ENCODE data around the gene POR. TPM values are rescaled to one million over a fixed set of nuclear protein-coding genes. Genes with fewer than 3 reads are reported as not detected.

The POR gene
- total RNA-seq = 88.9 and 117 TPM in 2 replicates

DNA sequence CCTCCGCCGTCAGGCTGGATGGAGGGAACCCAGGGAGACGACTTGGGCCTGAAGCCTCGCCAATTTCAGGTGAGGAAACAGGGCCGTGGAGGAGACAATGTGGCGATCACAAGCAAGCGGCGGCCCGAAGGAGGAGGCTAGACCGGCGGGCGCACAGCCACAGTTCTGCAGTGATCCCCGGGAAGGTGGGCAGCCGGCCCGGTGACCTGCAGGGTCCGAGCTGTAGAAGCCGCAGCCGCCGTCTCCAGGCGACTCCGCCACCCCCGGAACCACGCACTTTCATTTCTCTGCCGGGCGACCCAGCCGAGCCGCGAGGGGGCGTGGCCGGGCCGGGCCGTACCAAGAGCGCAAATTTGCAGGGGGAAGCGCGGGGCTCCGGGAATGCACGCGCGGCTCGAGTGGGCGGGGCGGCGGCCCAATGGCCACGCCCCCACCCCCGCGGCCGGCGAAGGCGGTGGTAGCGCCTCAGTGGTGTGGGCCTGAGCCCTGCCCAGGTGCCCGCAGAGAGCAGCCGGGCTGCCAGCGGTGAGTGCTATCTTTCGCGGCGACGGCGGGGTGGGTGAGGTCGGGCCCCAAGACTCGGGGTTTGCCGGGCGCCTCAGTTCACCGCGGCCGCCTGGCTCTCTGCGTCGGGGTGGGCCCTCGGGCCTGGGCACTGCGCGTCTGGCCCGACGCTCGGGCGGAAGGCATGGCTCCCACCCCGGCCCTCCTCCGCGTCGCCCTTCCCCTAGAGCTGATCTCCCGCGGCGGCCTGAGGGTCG is at the start of gene POR:
POR (plus strand) TSS at position 501 of the 761 bp plus-strand sequence. CDS start 38,847 bp downstream, outside the sequence.

GRCh38 chr7:75878769-75879611 is 36.0 kb upstream of the POR start, which contains the start of gene RHBDD2:
TSS of gene RHBDD2 (plus strand) at chr7:75879034. CDS start at chr7:75879083, 49 bp downstream.

GRCh38 chr7:75994388-75995051 is 79.6 kb downstream of the POR start, which contains the start of gene TMEM120A:
TSS of gene TMEM120A (minus strand) at chr7:75994595. CDS start at chr7:75994570, 25 bp downstream.

Other genes with a start within 250 kb of the POR start
- gene HIP1, start 176.2 kb upstream of the POR start, total RNA-seq = 5.3 and 8.0 TPM in 2 replicates
- gene CCL26, start 142.9 kb upstream of the POR start, total RNA-seq = 4.8 and 6.2 TPM in 2 replicates
- gene CCL24, start 101.3 kb upstream of the POR start, total RNA-seq = 0.28 TPM in 1 of 2 replicates, not detected in the other
- 19.5 and 30.2 TPM in 2 replicates for gene RHBDD2, start 36.1 kb upstream of the POR start, total RNA-seq
- 35.7 and 38.6 TPM in 2 replicates for gene TMEM120A, start 79.4 kb downstream of the POR start, total RNA-seq
- gene STYXL1, start 132.8 kb downstream of the POR start, total RNA-seq = 56.9 and 65.8 TPM in 2 replicates
- 51.0 and 62.3 TPM in 2 replicates for gene MDH2, start 133.0 kb downstream of the POR start, total RNA-seq

Data from smooth muscle cell of bladder (primary cell).